ENCODE measurements around the gene ZFAND2A. TPM values are rescaled to one million over a fixed set of nuclear protein-coding genes. Genes with fewer than 3 reads are reported as not detected.
A peak's percentile ranks its signal among the peaks of the same experiment; 100 is the strongest.
"Not testable (repeated sequence)": the region's sequence is repeated elsewhere in the genome, so short reads cannot be mapped to it uniquely, and the experiment has no call there.

ZFAND2A gene
- total RNA-seq, 4 donors from 2014 or later: 12.0 to 17.9 (median 14.1) TPM

GRCh38 chr7:1172666-1173523 is 12.9 kb upstream of the ZFAND2A start:
- no peak for DNase-seq
- intact Hi-C loops (cut with DNase I; ENCODE audit: low total_unique reads): no loop called here
- H3K4me3 ChIP-seq: no peak overlapping the region
- in situ Hi-C loops (cut with MboI; ENCODE audit: low sequenced_read_pairs in 4 of 4): loop anchor here in 2 of 4 donors (5.0 to 25.0 kb wide), 2 partner anchors 86 to 186 kb away; partner anchors contain the start of genes COX19 (in 2 of the 2), CYP2W1 (in 2 of the 2) and GPER1 (in 1 of the 2)
- TF ChIP-seq POLR2A (IDR thresholded peaks at IDR 0.05) (no peak), CTCF (IDR thresholded peaks at IDR 0.05 in 4 of 5, conservative IDR thresholded peaks at IDR 0.05 in 1 of 5) (no peak)
- H3K4me1 ChIP-seq: peaks cover 18 to 19% of the 10 kb centered on the region in 2 donors
- H3K36me3 ChIP-seq: no peaks in the 10 kb centered on the region
- no peaks in the 10 kb centered on the region for H3K9me3 ChIP-seq
- H3K27ac ChIP-seq: no peak overlapping the region
- no peak for ATAC-seq
- no peaks in the 10 kb centered on the region for H3K27me3 ChIP-seq

- intact Hi-C loops (cut with DNase I; ENCODE audit: low total_unique reads); H3K27ac ChIP-seq; ATAC-seq; DNase-seq; H3K36me3 ChIP-seq; H3K9me3 ChIP-seq; H3K4me3 ChIP-seq; H3K27me3 ChIP-seq: not testable (repeated sequence)
- in situ Hi-C loops (cut with MboI; ENCODE audit: low sequenced_read_pairs in 4 of 4): loop anchor here in 2 of 4 donors (5.0 to 25.0 kb wide), 2 partner anchors 84 to 184 kb away; partner anchors contain the start of genes COX19 (in 2 of the 2), CYP2W1 (in 2 of the 2) and GPER1 (in 1 of the 2)
- H3K4me1 ChIP-seq: peaks cover 18 to 19% of the 10 kb centered on the region in 2 donors
These were observed 11.5 kb upstream of the ZFAND2A start for GRCh38 chr7:1171516-1171915.

- Histone ChIP-seq H3K27me3 (no peaks in the 10 kb centered on the region), H3K36me3 (no peaks in the 10 kb centered on the region), H3K4me1 (peaks cover 13 to 14% of the 10 kb centered on the region in 2 donors), H3K9me3 (no peaks in the 10 kb centered on the region), H3K4me3 (no peak overlapping the region), H3K27ac (no peak overlapping the region)
- TF ChIP-seq CTCF (IDR thresholded peaks at IDR 0.05 in 4 of 5, conservative IDR thresholded peaks at IDR 0.05 in 1 of 5) (no peak), POLR2A (IDR thresholded peaks at IDR 0.05) (no peak)
- no peak for DNase-seq
- intact Hi-C loops (cut with DNase I; ENCODE audit: low total_unique reads) (no loop called here), in situ Hi-C loops (cut with MboI; ENCODE audit: low sequenced_read_pairs in 4 of 4) (loop anchor here in 2 of 4 donors (5.0 to 25.0 kb wide), 2 partner anchors 84 to 184 kb away; partner anchors contain the start of genes COX19 (in 2 of the 2), CYP2W1 (in 2 of the 2) and GPER1 (in 1 of the 2))
- ATAC-seq: no peak
These were observed 10.9 kb upstream of the ZFAND2A start for GRCh38 chr7:1170741-1171501.

GRCh38 chr7:1169409-1170368 is 9.7 kb upstream of the ZFAND2A start:
- in situ Hi-C loops (cut with MboI; ENCODE audit: low sequenced_read_pairs in 4 of 4): loop anchor here in 2 of 4 donors (5.0 to 25.0 kb wide), 2 partner anchors 82 to 182 kb away; partner anchors contain the start of genes COX19 (in 2 of the 2), CYP2W1 (in 2 of the 2) and GPER1 (in 1 of the 2)
- intact Hi-C loops (cut with DNase I; ENCODE audit: low total_unique reads): loop anchor here (5.0 kb wide), 1 partner anchor 47 kb away; no protein-coding TSS in a partner anchor
- H3K36me3 ChIP-seq: peaks cover 0 to under 1% of the 10 kb centered on the region in 2 donors
- peaks cover 11 to 14% of the 10 kb centered on the region in 2 donors for H3K4me1 ChIP-seq
- H3K9me3 ChIP-seq: no peaks in the 10 kb centered on the region
- peak; percentile 75 to 86 for ATAC-seq
- DNase-seq: peak; percentile 63 to 74
- TF ChIP-seq POLR2A (IDR thresholded peaks at IDR 0.05) (no peak), CTCF (IDR thresholded peaks at IDR 0.05 in 4 of 5, conservative IDR thresholded peaks at IDR 0.05 in 1 of 5) (peak; percentile 43 to 89 (median 80))
- no peaks in the 10 kb centered on the region for H3K27me3 ChIP-seq
- H3K4me3 ChIP-seq: peak overlapping the region; percentile 55 to 72 (median 60)
- H3K27ac ChIP-seq: peak overlapping the region in 3 of 4 donors; percentile 56 to 65 (median 64)

Measured in gastrocnemius medialis (tissue), 4 donors.